B cell (primary cell): ENCODE results near the gene PCSK6. TPM values are rescaled to one million over a fixed set of nuclear protein-coding genes. Genes with fewer than 3 reads are reported as not detected.

ENCODE experiments used
- ATAC-seq: fragments of 200-7000 bp; cut with Tn5 transposase; one replicate; pipeline ENCODE4 v1.10.0; 2021; ENCODE audit warnings: low read depth, mild to moderate bottlenecking, moderate number of reproducible peaks, moderate library complexity
- CTCF ChIA-PET: fragments of 350-600 bp; sonication (Branson Sonifier 250); formaldehyde crosslinking; loops from one replicate; lab custom pipeline; 2021; ENCODE audit warnings: antibody characterized with exemption, inconsistent platforms; lab: Charles Lee
- POLR2A ChIA-PET: fragments of 350-600 bp; sonication (Branson Sonifier 250); formaldehyde crosslinking; loops from one replicate; lab custom pipeline; 2021; ENCODE audit warnings: antibody characterized with exemption; lab: Charles Lee
- DNase-seq: peaks from one replicate; pipeline ENCODE4 v3.0.0; 2013
- H2AFZ ChIP-seq: 2 replicates; pipeline ENCODE4 v1.6.1; 2012; ENCODE audit warnings: mild to moderate bottlenecking, low read depth, low read length; ENCODE audit not compliant: insufficient read depth, poor library complexity, severe bottlenecking
- H3K27ac ChIP-seq, 2 donors: 1 replicate in 1 of 2; 2 replicates in 1 of 2; pipeline ENCODE4 v1.5.1; 2012 to 2013; ENCODE audit warnings: low read length in 2 of 2, mild to moderate bottlenecking in 2 of 2, moderate library complexity in 1 of 2
- H3K27me3 ChIP-seq, 4 experiments: fragments of 200-600 bp in 1 of 4; sonication (generic) in 1 of 4; replicated peaks in 1 of 4; 1 replicate in 2 of 4; 2 replicates in 2 of 4; pipeline versions ENCODE4 v1.6.1 to v1.7.0; 2013 to 2016; ENCODE audit warnings: low read length in 3 of 4, mild to moderate bottlenecking in 2 of 4, mixed read lengths in 1 of 4, moderate library complexity in 1 of 4; ENCODE audit not compliant: insufficient read depth in 4 of 4, control insufficient read depth in 3 of 4; ENCODE audit errors: control extremely low read depth in 1 of 4
- H3K36me3 ChIP-seq, 2 experiments: replicated peaks in 1 of 2; 1 replicate in 1 of 2; 2 replicates in 1 of 2; pipeline versions ENCODE4 v1.6.1 to v1.7.1; 2013; ENCODE audit warnings: low read length in 1 of 2; ENCODE audit not compliant: insufficient read depth in 2 of 2, control insufficient read depth in 1 of 2; ENCODE audit errors: control extremely low read depth in 1 of 2, extremely low read depth in 1 of 2
- H3K4me1 ChIP-seq, 2 donors: fragments of 200-600 bp in 1 of 2; sonication (generic) in 1 of 2; 1 replicate in 1 of 2; 2 replicates in 1 of 2; pipeline versions ENCODE4 v1.5.1 to v1.6.1; 2013 to 2017; ENCODE audit warnings: low read length in 2 of 2; ENCODE audit not compliant: control insufficient read depth in 2 of 2, insufficient read depth in 2 of 2
- H3K4me2 ChIP-seq: replicated peaks from 2 replicates; pipeline ENCODE3; 2012; ENCODE audit warnings: mild to moderate bottlenecking, low read depth, low read length; ENCODE audit not compliant: poor library complexity, severe bottlenecking
- H3K4me3 ChIP-seq, 5 experiments: fragments of 200-600 bp in 1 of 5; sonication (generic) in 1 of 5; 1 replicate in 3 of 5; 2 replicates in 2 of 5; pipeline versions ENCODE4 v1.5.1 to v1.7.0; 2011 to 2016; ENCODE audit warnings: low read length in 4 of 5, mild to moderate bottlenecking in 4 of 5, low read depth in 2 of 5, control low read depth in 1 of 5, moderate library complexity in 1 of 5; ENCODE audit not compliant: insufficient read depth in 1 of 5; ENCODE audit errors: control extremely low read depth in 1 of 5, extremely low read depth in 1 of 5
- H3K79me2 ChIP-seq: fragments of 200-600 bp; sonication (generic); one replicate; pipeline ENCODE4 v1.6.0; 2016; ENCODE audit warnings: low read length; ENCODE audit not compliant: control insufficient read depth, insufficient read depth
- H3K9ac ChIP-seq: fragments of 200-600 bp; sonication (generic); 2 replicates; pipeline ENCODE4 v1.6.1; 2017; ENCODE audit warnings: mild to moderate bottlenecking, low read length, moderate library complexity
- H3K9me3 ChIP-seq, 3 donors: one replicate each; pipeline versions ENCODE4 v1.6.1 to v1.7.1; 2013; ENCODE audit warnings: low read length in 2 of 3; ENCODE audit not compliant: control insufficient read depth in 2 of 3, insufficient read depth in 1 of 3; ENCODE audit errors: control extremely low read depth in 1 of 3
- H4K20me1 ChIP-seq: 2 replicates; pipeline ENCODE4 v1.6.0; 2012; ENCODE audit warnings: mild to moderate bottlenecking, low read length; ENCODE audit not compliant: insufficient read depth, control insufficient read depth, poor library complexity, severe bottlenecking
- H3K27ac Mint-ChIP-seq: one replicate; pipeline ENCODE4 v1.8.0; 2021; ENCODE audit warnings: mixed read lengths
- H3K27me3 Mint-ChIP-seq: one replicate; pipeline ENCODE4 v1.8.0; 2021; ENCODE audit warnings: mixed read lengths
- H3K4me1 Mint-ChIP-seq: one replicate; pipeline ENCODE4 v1.8.0; 2021; ENCODE audit warnings: mixed read lengths
- H3K4me3 Mint-ChIP-seq: one replicate; pipeline ENCODE4 v1.8.0; 2021; ENCODE audit warnings: mixed read lengths
- H3K9me3 Mint-ChIP-seq: one replicate; pipeline ENCODE4 v1.8.0; 2022; ENCODE audit warnings: mixed read lengths; ENCODE audit not compliant: insufficient read depth
- CTCF ChIP-seq: fragments of 200-600 bp; IDR thresholded peaks from one replicate; pipeline ENCODE4 v1.8.0; 2022; ENCODE audit warnings: antibody characterized with exemption, mild to moderate bottlenecking
- EZH2 ChIP-seq: IDR thresholded peaks from 2 replicates; pipeline ENCODE4 v1.6.1; 2012; ENCODE audit warnings: borderline replicate concordance, low read depth, mild to moderate bottlenecking, moderate library complexity, low read length; ENCODE audit not compliant: insufficient read depth, poor library complexity, severe bottlenecking
- WGBS: methylation state at CpG from one replicate; pipeline ENCODE4 v1.1.5; 2013; ENCODE audit warnings: missing lambda C conversion rate; ENCODE audit not compliant: insufficient coverage; 5-methylcytosine and 5-hydroxymethylcytosine counted together
- intact Hi-C: fragments of 100-400 bp; cut with micrococcal nuclease; formaldehyde crosslinking; loops from one replicate; pipeline ENCODE4 v1.10.0; 2022
- polyA plus RNA-seq: library from polyadenylated mRNA; depleted of rRNA; stranded (reverse); fragments of >200 nt; gene quantifications from 2 replicates; pipeline ENCODE4 v1.2.3, GENCODE V29; 2012
- total RNA-seq, 2 donors: library from RNA; stranded (reverse); fragments of 120-200 nt in 1 of 2; gene quantifications; 1 replicate in 1 of 2; 2 replicates in 1 of 2; pipeline versions ENCODE4 v1.2.3 to v1.2.4, GENCODE V29; 2013 to 2022

The PCSK6 gene
- total and polyA plus RNA-seq, 2 donors (not counting 1 experiment from before 2014, with no cell fraction given): 0.66 to 1.6 TPM

GRCh38 chr15:101490922-101491733, 1.6 kb upstream of the PCSK6 start:
- DNase-seq: no peak
- no peak overlapping the region for H2AFZ ChIP-seq
- H3K27ac ChIP-seq: no peak overlapping the region
- no peaks in the 10 kb centered on the region for H3K9me3 Mint-ChIP-seq
- intact Hi-C loops: no loop called here
- H3K79me2 ChIP-seq: no peaks in the 10 kb centered on the region
- H3K9me3 ChIP-seq: no peaks in the 10 kb centered on the region
- no peak overlapping the region for H3K4me3 ChIP-seq
- ATAC-seq: no peak
- WGBS: 94% methylated on average over 13 of the region's 16 CpGs
- no peak overlapping the region for H3K9ac ChIP-seq
- TF ChIP-seq EZH2: no peak
- TF ChIP-seq CTCF: no peak
- H3K4me1 ChIP-seq: peaks cover 2 to 4% of the 10 kb centered on the region in 2 donors
- peaks cover 7% of the 10 kb centered on the region for H3K4me1 Mint-ChIP-seq
- peaks cover 66% of the 10 kb centered on the region for H3K27me3 Mint-ChIP-seq
- no peak overlapping the region for H3K4me2 ChIP-seq
- H3K27me3 ChIP-seq: peaks cover 0 to 47% (median 9%) of the 10 kb centered on the region in 4 experiments
- CTCF ChIA-PET: no interaction called here
- POLR2A ChIA-PET: no interaction called here
- no peaks in the 10 kb centered on the region for H3K36me3 ChIP-seq
- no peaks in the 10 kb centered on the region for H4K20me1 ChIP-seq
- H3K4me3 Mint-ChIP-seq: peak overlapping the region; percentile 68
- no peak overlapping the region for H3K27ac Mint-ChIP-seq

- H3K27me3 ChIP-seq: peaks cover 0 to 41% (median 8%) of the 10 kb centered on the region in 4 experiments
- WGBS: 96% methylated on average over 12 of the region's 15 CpGs
- Mint-ChIP-seq H3K4me3 (peak overlapping the region; percentile 68), H3K27ac (no peak overlapping the region), H3K4me1 (peaks cover 3% of the 10 kb centered on the region), H3K27me3 (peaks cover 63% of the 10 kb centered on the region), H3K9me3 (no peaks in the 10 kb centered on the region)
- no peak for TF ChIP-seq EZH2
- no peak for TF ChIP-seq CTCF
- no peak overlapping the region for H2AFZ ChIP-seq
- no peaks in the 10 kb centered on the region for H3K9me3 ChIP-seq
- H3K4me3 ChIP-seq: no peak overlapping the region
- H3K9ac ChIP-seq: no peak overlapping the region
- intact Hi-C loops: no loop called here
- no peaks in the 10 kb centered on the region for H4K20me1 ChIP-seq
- no peaks in the 10 kb centered on the region for H3K36me3 ChIP-seq
- no peaks in the 10 kb centered on the region for H3K79me2 ChIP-seq
- no peak for ATAC-seq
- no peak overlapping the region for H3K4me2 ChIP-seq
- DNase-seq: no peak
- CTCF ChIA-PET: no interaction called here
- no peak overlapping the region for H3K27ac ChIP-seq
- POLR2A ChIA-PET: no interaction called here
- H3K4me1 ChIP-seq: no peaks in the 10 kb centered on the region
These were observed 943 bp upstream of the PCSK6 start for GRCh38 chr15:101490408-101490891.
